Kidney capillary endothelial cell (primary cell): ENCODE results near the gene AP2A2.

Experiments
- DNase-seq: peaks from one replicate; pipeline ENCODE4 v3.0.0-alpha.2; 2018; ENCODE audit warnings: low spot score

Gene AP2A2

DNA sequence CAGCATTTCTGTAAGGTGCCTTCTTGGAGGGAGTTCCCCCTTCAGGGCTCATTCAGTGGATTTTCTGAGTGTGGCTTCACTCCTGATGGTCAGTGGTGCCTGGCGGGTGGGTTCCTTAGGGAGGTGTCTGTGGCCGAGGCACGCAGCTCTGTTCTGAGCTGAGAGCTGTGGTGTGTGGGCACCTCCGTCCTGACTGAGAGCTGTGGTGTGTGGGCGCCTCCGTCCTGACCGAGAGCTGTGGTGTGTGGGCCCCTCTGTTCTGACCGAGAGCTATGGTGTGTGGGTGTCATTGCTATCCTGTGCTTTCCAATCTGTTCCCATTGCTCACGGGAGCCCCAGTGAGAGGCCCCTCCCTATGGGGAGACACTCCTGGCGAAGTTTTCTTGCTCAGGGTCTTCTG, 71.0 kb downstream of the AP2A2 start:
- no peak for DNase-seq

DNA sequence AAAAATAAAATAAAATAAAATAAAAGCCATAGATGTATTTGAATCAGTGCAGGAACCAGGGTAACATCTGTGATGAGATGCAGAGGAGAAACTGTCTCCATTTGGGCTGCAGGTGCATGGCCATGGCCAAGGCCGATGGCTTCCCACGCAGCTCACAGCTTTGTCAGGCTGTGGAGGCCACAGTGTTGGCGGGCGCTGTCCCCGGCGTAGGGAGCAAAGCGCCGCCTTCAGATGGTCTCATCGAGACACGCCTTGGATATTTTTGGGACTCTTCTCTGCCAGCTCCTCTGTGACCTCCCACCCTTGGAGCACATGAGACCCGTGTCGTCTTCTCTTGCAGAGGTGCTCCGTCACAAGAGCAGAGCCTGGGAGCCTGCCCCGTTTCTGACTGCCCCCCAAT, 72.2 kb downstream of the AP2A2 start:
- DNase-seq: no peak

DNA sequence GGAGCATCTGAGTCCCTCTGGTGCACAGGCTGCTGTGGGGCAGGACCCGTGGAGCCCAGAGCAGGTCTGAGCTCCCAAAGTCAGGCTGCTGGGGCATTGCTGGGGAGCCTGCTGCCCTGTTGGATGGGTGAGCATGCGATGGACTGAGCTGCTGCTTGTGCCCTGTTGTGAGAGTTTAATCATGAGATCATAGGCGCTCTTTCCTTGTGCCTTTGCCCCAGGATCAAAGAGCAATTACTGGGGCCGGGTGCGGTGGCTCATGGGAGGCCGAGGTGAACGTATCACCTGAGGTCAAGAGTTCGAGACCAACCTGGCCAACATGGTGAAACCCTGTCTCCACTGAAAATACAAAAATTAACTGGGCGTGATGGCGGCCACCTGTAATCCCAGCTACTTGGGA, 73.3 kb downstream of the AP2A2 start:
- no peak for DNase-seq

DNA sequence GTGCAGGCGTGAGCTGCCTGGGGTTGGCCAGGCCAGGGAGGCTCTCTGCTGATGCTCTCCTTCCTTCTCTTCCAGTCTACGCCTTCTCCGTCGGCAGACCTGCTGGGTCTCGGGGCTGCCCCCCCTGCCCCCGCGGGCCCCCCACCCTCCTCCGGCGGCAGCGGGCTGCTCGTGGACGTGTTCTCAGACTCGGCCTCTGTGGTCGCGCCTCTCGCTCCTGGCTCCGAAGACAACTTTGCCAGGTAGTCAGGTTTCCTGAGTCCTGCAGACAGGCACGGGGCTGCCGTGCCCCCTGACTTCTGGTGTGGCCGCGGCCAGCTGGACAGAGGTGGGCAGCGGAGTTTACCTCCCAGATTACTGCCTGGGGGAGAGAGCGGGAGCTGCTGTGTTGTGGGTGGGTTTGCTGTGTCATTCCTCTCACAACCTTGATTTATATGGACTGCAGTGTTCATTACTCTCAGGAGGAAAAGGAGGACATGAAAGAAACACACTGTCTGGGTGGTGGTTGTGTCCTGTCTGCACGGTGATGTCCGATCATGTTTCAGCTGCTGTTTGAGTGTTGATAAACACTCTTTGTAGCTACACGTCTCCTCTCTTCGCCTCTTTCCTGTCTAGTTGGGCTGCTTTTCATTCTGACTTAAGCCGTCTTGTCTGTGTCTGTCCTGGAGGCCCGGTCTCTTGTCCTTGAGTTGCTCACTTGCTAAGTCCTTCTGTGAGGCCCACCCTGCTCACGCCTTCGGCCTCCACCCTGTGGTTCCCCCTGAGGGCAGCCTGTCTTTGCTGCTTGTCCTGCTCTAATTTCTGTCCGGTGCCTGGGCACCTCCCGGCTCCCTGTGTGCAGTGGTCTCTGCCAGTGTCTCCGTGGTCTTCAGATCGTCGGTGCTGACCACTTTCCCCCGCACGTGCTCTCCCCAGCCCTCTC, 74.9 kb downstream of the AP2A2 start:
- DNase-seq: no peak

DNA sequence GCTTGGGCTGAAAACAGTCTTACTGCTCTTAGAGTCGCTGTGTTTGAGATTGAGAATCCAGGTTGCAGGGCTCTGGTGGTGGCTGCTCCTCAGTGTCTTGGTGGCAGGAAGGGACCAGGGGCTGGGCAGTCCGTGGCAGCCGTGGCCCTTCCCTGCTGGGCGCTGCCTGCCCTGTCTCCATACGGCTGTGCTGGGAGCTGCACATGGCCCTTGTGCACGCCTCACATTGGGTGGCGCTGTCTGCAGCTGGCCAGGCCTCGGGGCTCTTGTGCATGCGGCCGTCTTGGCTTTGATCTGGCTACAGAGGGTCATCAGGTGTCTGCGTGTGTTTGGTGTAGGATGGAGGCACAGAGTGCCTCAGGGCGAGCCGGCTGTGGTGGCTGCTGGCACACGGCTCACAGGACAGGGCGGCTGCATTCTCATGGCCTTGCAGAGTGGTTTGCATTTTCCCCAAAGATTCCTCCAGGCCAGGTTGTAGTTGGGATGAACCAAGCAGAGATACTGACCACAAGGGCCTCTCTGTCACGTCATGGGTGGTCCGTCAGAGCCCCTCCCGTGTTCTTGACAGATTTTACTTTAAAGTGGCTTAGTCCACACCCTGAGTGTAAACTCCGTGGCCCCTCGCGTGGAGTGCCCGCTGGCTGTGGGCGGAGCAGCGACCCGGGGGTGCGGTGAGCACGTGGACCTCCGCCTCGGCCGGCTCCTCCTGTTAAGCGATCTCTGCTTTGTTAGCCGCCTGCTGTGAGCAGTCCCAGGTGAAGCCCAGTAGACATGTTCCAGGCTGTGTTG, 76.1 kb downstream of the AP2A2 start:
- DNase-seq: no peak

DNA sequence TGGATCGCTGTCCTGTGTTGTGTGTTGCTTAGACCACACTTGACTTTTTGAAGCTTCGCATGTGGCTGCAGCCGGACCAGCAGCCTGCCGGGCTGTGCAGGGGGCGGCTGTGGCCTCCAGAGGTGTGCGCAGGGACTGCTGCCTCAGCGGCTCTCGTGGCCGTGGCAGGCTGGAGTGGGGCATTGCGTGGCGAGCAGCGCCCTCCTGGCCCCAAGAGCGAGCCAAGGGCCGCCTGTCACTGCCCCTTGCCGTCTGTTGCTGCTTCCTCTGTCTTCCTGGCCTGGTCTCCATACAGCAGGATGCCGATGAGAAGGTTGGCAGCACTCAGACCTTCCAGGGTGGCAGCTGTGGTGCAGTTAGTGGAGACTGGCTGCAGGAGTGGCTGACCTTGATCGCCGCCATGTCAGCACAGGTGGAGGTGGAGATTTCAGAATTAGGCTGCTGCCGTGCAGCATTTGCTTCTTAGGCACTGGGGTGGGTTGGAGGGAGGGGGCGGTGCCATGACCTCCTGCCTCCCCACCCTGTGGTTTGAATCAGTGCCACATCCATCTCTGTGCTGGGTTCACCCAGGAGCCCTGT, 76.8 kb downstream of the AP2A2 start:
- DNase-seq: no peak

DNA sequence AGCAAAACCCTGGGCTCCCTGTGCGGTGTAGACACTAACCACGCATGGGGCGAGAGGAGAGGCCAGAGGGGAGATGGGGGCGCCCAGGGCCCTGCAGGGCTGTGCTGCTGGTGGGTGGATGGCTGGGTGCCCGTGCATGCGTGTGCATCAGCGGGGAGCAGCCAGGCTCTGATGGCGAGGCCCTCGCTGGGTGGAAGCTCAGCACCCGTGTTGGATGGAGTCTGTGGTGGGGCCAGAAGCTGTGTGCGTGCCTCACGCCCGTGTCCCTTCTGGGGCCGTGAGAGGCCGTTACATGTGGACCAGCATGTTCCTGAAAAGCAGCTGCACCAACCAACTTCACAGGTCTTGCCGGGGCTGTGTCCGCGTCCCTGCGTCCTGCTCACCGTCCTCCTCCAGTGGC, 77.5 kb downstream of the AP2A2 start:
- no peak for DNase-seq

DNA sequence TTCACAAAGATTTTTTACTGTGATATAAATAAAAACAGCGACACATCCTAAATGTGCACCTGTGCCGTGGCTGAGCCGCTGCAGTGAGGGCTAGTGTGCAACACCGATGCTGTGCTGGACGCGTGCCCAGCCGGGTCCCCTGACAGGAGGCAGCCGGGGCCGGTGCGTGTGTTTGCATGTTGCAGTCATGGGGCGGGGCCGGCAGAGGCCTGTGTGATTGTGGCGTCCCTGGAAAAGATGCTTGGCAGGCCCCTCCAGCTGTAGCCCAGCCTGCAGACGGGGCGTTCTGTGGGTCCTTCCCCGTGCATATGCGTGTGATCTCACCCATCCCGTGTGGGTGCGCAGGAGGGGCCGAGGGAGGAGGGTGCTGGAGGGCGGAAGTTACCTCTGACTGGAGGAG, 80.3 kb downstream of the AP2A2 start:
- no peak for DNase-seq

DNA sequence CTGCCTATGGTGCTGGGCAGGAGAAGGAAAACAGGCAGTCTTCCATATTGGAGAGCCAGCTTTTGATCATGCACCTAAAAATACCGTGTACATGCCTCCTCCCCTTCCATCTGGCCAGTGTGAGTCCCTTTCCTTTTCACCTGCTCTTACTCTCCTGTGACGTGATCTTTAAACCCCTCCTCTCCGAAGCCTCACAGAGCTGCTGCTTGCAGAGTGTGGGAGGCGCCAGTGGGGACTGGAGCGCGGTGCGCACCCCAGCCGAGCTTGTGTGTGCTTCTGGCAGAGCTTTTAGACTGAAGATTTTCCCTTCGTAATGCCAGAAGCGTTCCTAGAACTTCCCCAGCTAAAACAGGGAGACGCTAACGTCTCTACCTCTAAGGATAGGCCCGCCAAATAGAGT, 81.1 kb downstream of the AP2A2 start:
- DNase-seq: no peak

DNA sequence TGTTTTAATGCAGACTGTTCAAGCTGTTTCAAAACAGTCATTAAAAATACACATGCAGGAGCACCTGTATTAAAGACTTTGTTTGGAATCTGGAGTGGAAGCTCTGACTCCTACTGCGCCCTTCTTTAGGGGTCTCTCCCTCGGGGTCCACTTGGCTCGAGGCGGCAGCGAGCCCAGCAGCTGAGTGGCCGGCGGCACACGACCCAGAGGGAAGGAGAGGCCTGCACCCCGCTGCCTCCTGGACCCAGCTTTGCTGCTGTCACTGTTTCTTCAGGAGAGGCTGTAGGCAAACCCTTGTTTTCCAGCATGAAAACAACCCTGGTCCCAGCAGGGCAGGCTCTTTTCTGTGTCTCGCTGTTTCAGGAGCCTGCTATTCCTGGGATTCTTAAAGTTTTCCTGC, 81.6 kb downstream of the AP2A2 start:
- no peak for DNase-seq

DNA sequence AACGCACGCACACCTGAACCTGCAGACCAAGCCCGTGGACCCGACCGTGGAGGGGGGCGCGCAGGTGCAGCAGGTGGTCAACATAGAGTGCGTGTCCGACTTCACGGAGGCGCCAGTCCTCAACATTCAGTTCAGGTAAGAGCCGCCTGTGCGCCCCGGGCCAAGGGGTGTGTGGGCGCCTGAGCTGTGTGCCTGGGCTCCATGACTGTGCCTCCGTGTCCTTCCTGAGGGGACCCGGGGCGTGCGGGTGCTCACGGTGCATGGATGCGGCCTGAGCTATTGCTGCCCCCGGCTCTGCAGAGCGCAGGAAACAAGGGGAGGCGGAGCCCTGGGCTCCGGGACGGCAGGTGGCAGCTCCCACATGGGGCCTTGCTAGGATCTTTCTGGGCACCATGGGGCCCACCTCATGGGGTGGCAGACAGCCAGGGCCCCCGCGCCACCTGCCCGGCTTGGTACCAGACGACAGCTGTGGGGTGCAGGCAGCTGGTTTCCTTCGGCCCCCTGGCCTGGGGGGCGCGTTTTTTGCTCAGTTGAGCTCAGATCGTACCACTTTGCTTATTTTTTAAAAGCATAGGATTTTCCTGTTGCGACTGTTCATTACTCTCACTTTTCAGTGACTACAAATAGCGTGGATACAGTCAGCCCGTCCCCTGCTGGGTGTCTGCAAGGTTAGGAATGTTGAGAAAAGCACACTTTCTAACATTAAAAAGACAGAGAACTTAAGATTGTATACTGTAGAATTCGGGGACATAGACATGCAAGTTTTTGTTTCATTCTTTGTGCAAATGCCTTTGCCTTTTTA, 82.5 kb downstream of the AP2A2 start:
- no peak for DNase-seq

DNA sequence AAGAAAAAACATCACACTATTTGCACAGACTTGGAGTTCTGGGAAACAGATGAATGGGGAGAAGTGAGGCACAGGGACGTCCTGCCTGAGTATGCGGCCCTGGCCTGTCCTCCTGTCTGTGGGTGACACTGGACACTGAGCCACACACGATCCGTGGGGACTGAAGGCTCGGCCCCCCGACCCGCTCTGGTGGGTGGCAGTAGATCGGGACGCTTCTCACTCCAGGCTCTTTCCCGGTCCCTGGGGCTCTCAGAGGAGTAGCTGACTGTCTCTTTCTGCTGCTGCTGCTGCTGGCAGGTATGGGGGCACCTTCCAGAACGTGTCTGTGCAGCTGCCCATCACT, 83.1 kb downstream of the AP2A2 start:
- DNase-seq: no peak

DNA sequence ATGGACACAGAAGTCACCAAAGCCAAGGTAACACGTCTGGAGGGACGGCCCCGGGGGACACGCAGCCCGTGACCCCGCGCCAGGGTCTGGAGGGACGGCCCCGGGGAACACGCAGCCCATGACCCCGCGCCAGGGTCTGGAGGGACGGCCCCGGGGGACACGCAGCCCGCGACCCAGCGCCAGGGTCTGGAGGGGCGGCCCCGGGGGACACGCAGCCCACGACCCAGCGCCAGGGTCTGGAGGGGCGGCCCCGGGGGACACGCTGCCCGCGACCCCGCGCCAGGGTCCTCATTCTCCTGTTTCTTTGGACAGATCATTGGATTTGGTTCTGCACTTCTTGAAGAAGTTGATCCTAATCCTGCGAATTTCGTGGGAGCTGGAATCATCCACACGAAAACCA, 83.7 kb downstream of the AP2A2 start:
- DNase-seq: no peak

DNA sequence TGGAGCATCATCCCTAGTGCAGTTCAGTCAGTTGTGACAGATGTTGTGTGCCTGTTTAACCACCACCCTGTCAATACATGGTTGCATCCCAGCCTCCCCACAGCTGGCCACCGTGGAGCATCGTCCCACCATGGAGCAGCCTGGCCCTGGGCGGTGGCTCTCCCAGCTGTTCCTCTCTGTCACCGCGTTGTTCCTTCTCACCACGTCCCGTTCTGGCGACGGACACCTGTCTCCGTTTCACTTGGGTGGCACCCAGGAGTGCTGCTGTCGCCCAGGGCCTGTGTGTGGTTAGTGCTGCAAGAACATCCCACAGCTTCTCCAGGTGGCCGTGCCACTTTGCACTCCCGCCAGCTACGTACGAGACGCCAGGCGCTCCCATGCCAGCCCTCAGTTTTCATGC, 84.3 kb downstream of the AP2A2 start:
- DNase-seq: no peak

DNA sequence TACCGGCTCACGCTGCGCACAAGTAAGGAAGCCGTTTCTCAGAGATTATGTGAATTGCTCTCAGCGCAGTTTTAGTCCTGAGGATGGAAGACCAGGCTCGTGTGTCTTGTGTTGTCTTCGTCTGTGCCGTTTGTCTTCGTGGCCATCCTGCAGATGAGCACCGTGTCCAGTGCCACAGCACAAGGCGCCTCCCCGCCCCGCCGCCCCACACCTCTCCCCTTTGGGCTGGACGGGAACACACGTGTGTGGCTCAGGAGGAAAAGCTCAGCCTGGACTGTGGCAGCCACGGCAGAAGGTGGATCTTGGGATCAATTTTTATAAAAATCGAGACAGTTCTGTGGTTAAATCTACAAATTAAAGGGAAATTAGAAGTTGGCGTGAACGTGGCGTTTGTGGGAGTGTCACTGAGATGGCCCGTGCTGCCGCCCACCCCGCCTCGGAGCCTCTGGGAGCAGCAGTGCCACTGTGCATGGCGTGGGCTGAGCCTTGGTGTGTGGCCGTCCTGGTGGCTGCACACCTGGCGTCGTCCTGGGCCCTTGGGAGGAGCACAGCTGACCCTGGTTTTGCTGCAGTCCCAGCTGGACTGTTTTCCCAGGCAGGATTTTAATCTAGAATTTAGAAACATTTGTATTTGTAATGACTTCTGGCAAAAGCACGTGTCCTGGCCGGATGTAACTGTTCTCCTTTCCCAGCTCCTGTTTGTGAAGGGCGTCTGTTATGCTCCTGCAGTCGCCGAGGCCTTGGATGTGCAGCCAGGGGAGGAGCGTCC, 85.1 kb downstream of the AP2A2 start:
- DNase-seq: no peak

DNA sequence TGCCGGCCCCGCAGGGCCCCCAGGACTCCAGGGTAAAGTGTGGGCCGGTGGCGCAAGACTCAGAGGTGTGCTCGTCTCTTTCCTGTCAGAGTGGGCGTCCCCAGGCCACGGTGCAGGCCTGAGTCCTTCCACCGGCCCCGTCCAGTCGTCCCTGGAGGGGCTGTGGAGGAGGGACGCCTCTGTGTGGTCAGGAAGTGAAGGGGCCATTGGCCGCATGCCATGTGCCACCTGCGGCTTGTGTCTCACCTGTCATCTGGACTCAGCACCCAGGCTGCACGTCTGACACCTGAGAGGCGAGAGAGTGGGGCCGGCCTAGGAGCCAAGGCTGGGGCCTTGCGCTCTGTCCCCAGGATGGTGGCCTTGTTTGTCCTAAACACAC, 85.6 kb downstream of the AP2A2 start:
- DNase-seq: no peak

DNA sequence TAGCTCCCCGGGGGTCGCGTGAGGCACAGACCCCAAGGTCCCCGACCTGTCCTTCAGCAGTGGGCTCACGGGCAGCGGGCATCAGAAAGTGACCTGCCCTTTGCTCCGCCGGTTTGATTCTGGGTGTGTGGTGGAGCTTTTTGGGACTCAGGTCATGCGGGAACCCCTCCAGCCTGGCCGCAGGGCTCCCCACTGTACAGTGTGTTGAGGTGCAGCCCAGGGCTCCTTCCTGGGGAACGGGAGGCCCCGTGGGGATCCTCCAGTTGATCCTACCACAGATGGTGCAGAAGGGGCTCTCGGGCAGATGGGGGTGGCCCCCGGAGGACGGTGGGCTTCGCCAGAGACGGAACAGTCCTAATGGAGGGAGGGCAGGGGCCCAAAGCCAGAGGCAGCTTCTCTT, 86.6 kb downstream of the AP2A2 start:
- DNase-seq: no peak

DNA sequence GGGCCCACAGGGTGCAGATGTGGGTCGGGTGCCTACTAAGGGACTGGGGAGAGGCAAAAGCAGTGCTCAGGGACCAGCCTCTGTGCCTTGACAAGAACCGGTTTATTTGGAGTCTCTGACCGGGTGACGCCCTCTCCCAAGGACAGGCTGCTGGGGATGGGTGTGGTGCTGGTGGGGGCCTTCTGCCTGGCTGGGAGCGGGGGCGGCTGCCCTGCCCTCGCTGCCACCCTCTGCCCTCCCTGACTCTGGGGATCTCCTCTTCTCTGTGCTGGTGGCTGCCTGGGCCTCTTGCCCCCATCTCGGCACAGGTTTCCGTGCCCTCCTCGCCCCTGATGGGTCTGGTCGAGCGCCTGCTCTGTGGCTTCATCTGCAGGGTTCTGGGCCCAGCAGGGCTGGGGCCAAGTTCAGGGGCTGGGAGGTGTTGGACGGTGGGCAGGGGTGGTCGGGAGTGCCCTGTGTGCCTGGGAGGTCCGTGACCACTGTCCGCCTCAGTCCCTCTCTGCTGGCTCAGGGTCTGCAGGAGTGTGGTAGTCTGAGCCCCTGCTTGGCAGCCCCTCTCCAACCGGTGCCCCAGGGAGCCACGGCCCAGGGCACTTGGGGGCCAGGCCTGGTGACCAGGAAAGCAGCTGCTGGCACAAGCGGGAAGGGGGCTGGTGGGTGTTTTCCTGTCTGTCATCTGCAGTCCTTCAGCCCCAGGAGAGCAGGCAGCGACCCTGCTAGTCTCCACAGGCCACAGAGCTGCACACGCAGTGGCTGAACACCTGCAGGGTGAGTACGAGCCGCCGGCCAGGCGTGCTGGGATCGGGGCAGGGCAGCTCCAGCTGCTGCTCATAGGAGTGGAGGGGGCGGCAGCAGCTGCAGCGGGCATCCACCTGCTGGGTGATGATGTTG, 87.3 kb downstream of the AP2A2 start:
- no peak for DNase-seq

DNA sequence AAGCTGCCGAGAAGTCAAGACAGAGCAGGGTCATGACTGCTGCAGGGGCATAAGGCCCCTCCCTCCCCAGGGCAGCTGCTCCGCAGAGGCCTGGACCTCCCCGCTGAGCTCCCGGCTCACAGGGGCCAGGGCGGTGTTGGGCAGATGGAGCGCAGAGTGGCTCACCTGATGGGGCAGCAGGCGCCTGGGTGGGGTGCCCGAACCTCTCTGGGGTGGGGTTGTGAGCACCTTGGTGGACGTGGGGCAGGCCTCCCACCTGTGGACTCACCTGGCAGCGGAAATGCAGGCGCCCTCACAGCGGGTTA, 87.9 kb downstream of the AP2A2 start:
- DNase-seq: no peak

DNA sequence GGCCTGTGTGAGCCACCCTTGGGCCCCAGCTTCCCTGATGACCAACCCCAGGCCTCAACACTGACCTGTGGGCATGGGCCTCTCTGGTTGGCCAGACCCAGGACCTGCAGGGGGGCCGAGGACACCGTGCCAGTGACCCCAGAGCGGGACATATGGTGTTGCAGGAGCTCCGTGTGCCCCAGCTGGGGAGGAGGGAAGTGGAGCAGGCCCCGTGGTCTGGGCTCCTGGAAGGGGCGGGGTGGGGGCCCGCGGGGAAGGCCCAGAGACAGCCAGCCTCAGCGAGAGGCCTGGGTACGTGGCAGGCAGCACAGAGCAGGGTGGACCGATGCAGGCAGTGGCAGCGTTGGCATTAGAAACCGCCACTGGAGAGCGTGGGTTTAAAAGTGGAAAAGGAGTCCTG, 88.6 kb downstream of the AP2A2 start:
- DNase-seq: no peak

DNA sequence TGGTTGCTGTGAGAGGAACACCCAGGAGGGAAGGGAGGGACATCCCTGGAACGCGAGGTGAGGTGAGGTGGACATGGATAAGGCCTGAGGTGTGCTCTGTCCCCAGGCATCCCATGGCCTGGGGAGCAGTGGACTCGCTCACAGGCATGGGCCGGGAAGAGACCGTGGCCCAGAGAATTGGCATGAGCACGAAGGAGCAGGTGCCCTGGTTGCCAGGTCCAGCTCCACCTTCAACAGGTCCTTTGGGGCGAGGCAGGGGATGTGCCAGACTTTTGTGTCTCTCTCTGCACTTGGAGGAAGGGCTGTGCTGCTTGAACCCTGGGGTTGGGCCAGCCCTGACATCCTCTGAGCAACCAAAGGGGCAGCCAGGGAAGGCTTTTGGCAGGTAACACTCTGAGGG, 89.4 kb downstream of the AP2A2 start:
- DNase-seq: no peak
